Hippocampal formation (tissue), 2 donors: Measurements from ENCODE around the gene COL25A1.
"Not testable (repeated sequence)": the region's sequence is repeated elsewhere in the genome, so short reads cannot be mapped to it uniquely, and the experiment has no call there.

ENCODE experiments used
- DNase-seq, 2 donors: peaks; one replicate each; lab custom pipeline; 2025; lab: John Stamatoyannopoulos, UW

Gene COL25A1

GRCh38 chr4:109052821-109053220 lies 249.6 kb downstream of the COL25A1 start:
- DNase-seq: no peak

GRCh38 chr4:109051054-109051453 lies 251.4 kb downstream of the COL25A1 start:
- DNase-seq: no peak

DNA sequence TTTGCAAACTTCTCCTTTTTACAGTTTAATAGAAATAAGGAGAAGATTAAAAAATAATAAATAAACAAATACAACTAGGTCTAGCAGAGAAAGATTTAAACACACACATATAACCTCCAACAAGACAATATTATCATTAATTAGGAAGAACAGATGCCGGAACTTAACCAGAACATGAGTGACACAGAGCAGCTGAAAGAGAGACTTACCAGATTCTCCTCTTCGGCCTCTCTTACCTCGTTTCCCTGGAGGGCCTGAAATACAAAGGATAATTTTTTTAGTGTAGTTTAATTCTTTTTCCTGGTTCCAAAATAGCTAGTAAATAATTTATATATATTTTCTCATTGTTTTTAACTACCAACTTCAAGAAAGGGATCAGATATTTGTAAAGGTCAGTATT lies 252.5 kb downstream of the COL25A1 start:
- no peak for DNase-seq

GRCh38 chr4:109046471-109047201 lies 255.8 kb downstream of the COL25A1 start:
- no peak for DNase-seq

GRCh38 chr4:109044431-109044830 lies 258.0 kb downstream of the COL25A1 start:
- DNase-seq: no peak

DNA sequence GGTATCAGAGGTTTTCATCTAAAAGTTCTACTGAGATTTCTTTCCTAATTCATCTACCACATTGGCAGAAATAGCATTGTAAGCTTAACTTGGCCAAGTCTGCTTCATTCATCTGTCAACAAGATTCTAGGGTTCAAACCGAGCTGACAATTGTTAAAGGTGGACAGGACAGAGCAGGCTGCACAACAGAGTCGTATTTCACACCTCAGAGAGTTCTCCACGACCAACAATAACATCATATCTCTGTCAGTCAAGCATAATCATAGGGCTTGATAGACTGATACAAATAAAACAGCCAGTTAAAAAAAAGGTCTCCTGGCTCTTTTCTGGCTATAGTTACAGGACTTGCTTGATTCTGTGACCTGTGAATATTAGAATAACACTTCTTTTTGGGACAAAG lies 259.2 kb downstream of the COL25A1 start:
- DNase-seq: no peak

GRCh38 chr4:109041463-109042360 lies 260.7 kb downstream of the COL25A1 start:
- DNase-seq: no peak

DNA sequence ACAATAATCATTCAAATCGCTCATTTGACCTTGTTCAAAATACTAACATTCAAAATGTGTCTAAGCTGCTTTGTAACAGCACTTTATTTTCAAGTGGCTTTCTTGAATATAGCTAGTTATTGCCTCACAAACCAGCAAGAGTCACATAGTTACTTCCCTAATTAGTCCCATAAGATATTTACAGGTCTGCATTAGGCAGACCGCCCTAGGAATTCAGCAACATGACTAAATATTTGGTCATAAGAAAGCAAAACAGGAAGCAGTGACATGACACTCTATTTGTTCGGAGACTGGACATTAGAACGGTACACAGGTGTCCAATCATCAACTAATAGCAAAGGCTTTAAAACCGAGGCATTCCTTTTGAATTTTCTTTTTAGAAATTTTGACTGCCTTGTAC lies 262.0 kb downstream of the COL25A1 start:
- DNase-seq: no peak

GRCh38 chr4:109037026-109037425 lies 265.4 kb downstream of the COL25A1 start:
- DNase-seq: no peak

DNA sequence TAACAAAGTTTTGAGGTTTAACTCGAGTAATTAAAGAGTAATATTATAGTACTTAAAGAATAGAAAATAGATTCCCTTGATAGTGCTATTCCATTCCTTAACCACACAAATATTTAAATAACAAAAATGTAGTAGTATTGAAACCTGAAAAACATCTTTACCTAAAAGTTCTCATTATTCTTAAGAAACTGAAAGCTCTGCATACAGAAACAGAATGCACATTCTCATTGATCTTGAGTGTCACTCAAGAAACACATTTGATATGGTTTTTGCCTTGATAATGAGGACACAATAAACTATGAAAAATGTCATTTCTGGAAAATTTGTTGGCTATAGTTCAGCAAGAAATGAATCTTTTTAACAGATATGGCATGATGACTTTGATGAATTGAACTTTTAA lies 268.5 kb downstream of the COL25A1 start:
- no peak for DNase-seq

DNA sequence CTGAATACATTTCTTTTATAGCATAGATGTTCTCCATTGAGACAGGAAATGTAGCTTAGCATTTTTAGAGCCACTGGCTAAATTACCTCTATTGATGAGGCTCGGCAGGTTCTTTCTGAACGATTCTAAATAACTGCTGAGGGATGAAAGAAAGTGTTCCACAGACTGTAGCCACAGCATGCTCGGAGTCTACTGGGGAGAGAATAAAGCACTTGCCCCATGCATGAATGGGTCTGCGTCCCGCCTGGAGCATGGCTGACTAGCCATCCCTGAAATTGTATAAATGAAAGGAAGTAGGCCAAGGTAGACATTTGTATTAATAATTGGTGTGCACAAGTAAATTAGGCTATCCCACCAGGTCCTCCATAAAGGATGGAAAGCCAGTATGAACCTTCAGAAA lies 269.8 kb downstream of the COL25A1 start:
- DNase-seq: no peak

DNA sequence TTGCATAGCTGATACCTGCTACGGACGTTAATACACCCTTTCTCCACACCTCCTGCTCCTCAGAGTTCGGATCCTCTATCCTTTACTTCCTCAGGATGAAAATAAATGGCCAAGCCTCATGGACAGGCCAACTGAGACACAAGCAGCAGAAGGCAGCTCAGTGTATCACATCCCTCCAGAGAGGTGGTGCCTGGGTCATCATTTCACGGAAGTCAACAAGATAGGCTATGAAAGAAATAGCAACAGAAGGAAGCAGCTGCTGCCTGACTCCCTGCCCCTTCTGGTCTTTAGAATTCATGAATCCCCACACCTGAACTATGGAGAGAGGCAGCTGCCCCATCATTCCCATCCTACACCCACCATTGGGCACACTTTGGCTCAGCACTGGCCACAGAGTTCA lies 272.5 kb downstream of the COL25A1 start:
- DNase-seq: no peak

GRCh38 chr4:109027016-109027500 lies 275.4 kb downstream of the COL25A1 start:
- DNase-seq: no peak

DNA sequence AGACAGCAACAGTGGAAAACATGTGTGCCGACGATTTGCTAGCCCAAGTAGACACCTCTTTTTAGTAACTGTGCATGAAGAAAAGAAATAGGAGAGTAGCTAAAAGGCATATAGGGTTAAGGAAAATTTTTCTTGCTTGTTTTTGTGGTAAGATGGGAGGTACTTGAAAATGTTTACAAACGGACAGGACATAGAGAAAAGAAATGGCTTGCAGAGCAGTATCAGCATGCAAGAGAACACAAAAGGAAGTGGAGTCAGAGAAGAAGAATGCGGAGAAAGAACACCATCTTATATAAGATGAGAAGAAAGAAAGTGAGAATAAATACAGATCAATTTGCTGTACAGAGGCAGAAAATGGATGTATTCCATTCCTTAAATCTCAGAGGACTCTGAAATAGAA lies 275.9 kb downstream of the COL25A1 start:
- DNase-seq: no peak

- no peak for DNase-seq
Measured at GRCh38 chr4:109025471-109026076, 276.9 kb downstream of the COL25A1 start.

DNA sequence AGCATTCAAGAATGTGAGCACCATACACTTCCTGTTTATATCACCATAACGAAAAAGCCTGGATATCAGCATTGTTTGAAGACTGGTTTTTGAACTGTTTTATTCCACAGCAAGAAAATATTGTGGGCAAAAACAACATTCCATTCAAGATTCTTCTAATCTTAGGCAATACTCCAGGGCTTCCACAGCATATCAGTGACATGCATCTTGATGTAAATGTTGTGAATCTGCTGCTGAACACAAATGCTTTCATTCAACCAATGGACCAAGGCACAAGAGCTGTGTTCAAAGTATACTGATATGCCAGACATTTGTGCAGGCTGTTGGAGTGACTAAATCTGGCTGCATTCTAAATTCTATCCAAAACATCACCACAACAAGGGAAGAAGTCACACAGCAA lies 279.5 kb downstream of the COL25A1 start:
- DNase-seq: no peak

GRCh38 chr4:109021630-109022029 lies 280.8 kb downstream of the COL25A1 start:
- DNase-seq: not testable (repeated sequence)

GRCh38 chr4:109020861-109021260 lies 281.6 kb downstream of the COL25A1 start:
- DNase-seq: no peak

GRCh38 chr4:109016200-109016599 lies 286.3 kb downstream of the COL25A1 start:
- DNase-seq: no peak

GRCh38 chr4:109015413-109015810 lies 287.0 kb downstream of the COL25A1 start:
- DNase-seq: no peak

- no peak for DNase-seq
Measured at GRCh38 chr4:109014593-109015412, 287.7 kb downstream of the COL25A1 start.
